Neural cell (in vitro differentiated cells): ENCODE data around the gene SHB. TPM values are rescaled to one million over a fixed set of nuclear protein-coding genes. Genes with fewer than 3 reads are reported as not detected.

Source experiments
- H2AFZ ChIP-seq: fragments of 200-600, 300-800 bp; sonication (generic), shearing (Covaris generic); 2 replicates; pipeline ENCODE4 v1.6.0; 2014; ENCODE audit warnings: low read depth, mild to moderate bottlenecking, antibody characterized with exemption, low read length, moderate library complexity
- H3F3A ChIP-seq: fragments of 200-600 bp; shearing (Covaris generic); 2 replicates; pipeline ENCODE4 v1.6.1; 2016; ENCODE audit warnings: mild to moderate bottlenecking, moderate library complexity, mixed read lengths, antibody characterized with exemption, low read length; ENCODE audit not compliant: insufficient read depth, poor library complexity, severe bottlenecking
- H3K27ac ChIP-seq: fragments of 200-600, 300-800 bp; sonication (generic), shearing (Covaris generic); 2 replicates; pipeline ENCODE4 v1.5.1; 2014; ENCODE audit warnings: mild to moderate bottlenecking, low read length, moderate library complexity
- H3K27me3 ChIP-seq: fragments of 300-800, 200-600 bp; sonication (generic), shearing (Covaris generic); 2 replicates; pipeline ENCODE4 v1.6.0; 2014; ENCODE audit warnings: mild to moderate bottlenecking, low read depth, low read length, moderate library complexity; ENCODE audit not compliant: insufficient read depth
- H3K36me3 ChIP-seq: fragments of 300-800, 200-600 bp; sonication (generic), shearing (Covaris generic); 2 replicates; pipeline ENCODE4 v1.5.1; 2014; ENCODE audit warnings: mild to moderate bottlenecking, antibody characterized with exemption, low read length, moderate library complexity; ENCODE audit not compliant: insufficient read depth
- H3K4me2 ChIP-seq: fragments of 300-800, 200-600 bp; sonication (generic), shearing (Covaris generic); 2 replicates; pipeline ENCODE4 v1.6.0; 2014; ENCODE audit warnings: mild to moderate bottlenecking, low read length
- H3K4me3 ChIP-seq: fragments of 300-800, 200-600 bp; sonication (generic), shearing (Covaris generic); 2 replicates; pipeline ENCODE4 v1.5.1; 2014; ENCODE audit warnings: mild to moderate bottlenecking, low read length, moderate library complexity
- H3K79me2 ChIP-seq: fragments of 200-600 bp; shearing (Covaris generic); replicated peaks from 2 replicates; pipeline ENCODE4 v1.6.0; 2014; ENCODE audit warnings: mild to moderate bottlenecking, low read length, moderate library complexity; ENCODE audit not compliant: insufficient read depth
- H3K9ac ChIP-seq: fragments of 300-800, 200-600 bp; sonication (generic), shearing (Covaris generic); 2 replicates; pipeline ENCODE4 v1.6.1; 2016; ENCODE audit warnings: mild to moderate bottlenecking, low read length, mixed read lengths
- H3K9me2 ChIP-seq: fragments of 200-600 bp; shearing (Covaris generic); 2 replicates; pipeline ENCODE4 v1.6.1; 2016; ENCODE audit warnings: mild to moderate bottlenecking, low read length, mixed read lengths; ENCODE audit not compliant: insufficient read depth
- H3K9me3 ChIP-seq: fragments of 200-600, 300-800 bp; sonication (generic), shearing (Covaris generic); 2 replicates; pipeline ENCODE4 v1.6.1; 2016; ENCODE audit warnings: mild to moderate bottlenecking, mixed run types, low read length, moderate library complexity, mixed read lengths
- H4K20me1 ChIP-seq: fragments of 200-600 bp; shearing (Covaris generic); 2 replicates; pipeline ENCODE4 v1.6.1; 2016; ENCODE audit warnings: mild to moderate bottlenecking, mixed run types; ENCODE audit not compliant: insufficient read depth
- CTCF ChIP-seq: fragments of 450-650 bp; IDR thresholded peaks from 2 replicates; pipeline ENCODE4 v1.5.1; 2014; ENCODE audit warnings: antibody characterized with exemption, mild to moderate bottlenecking, moderate library complexity; ENCODE audit not compliant: poor library complexity, severe bottlenecking
- EP300 ChIP-seq: fragments of 450-650 bp; conservative IDR thresholded peaks from 2 replicates; pipeline ENCODE4 v1.6.1; 2014; ENCODE audit warnings: antibody characterized with exemption, mild to moderate bottlenecking, moderate library complexity; ENCODE audit not compliant: poor library complexity, severe bottlenecking
- EZH2 ChIP-seq: fragments of 200-600, 300-800 bp; shearing (Covaris generic), sonication (generic); IDR thresholded peaks from 2 replicates; pipeline ENCODE4 v1.6.1; 2014; ENCODE audit warnings: antibody characterized with exemption, low read length, borderline replicate concordance, mild to moderate bottlenecking; ENCODE audit not compliant: insufficient read depth, poor library complexity, severe bottlenecking
- POLR2AphosphoS5 ChIP-seq: IDR thresholded peaks from 2 replicates; pipeline ENCODE4 v1.6.1; 2012
- RAD21 ChIP-seq: fragments of 450-650 bp; conservative IDR thresholded peaks from 2 replicates; pipeline ENCODE4 v1.6.1; 2014; ENCODE audit warnings: antibody characterized with exemption, mild to moderate bottlenecking, moderate library complexity
- REST ChIP-seq: IDR thresholded peaks from 2 replicates; pipeline ENCODE4 v1.6.1; 2012; ENCODE audit warnings: borderline replicate concordance
- SMC3 ChIP-seq: fragments of 450-650 bp; conservative IDR thresholded peaks from 2 replicates; pipeline ENCODE4 v1.6.1; 2014; ENCODE audit warnings: antibody characterized with exemption, mild to moderate bottlenecking, moderate library complexity; ENCODE audit not compliant: poor library complexity
- TAF1 ChIP-seq: IDR thresholded peaks from 2 replicates; pipeline ENCODE4 v1.6.1; 2012; ENCODE audit warnings: low read depth
- polyA plus RNA-seq: library from polyadenylated mRNA; depleted of rRNA; stranded (reverse); fragments of >200 nt; gene quantifications from 2 replicates; pipeline ENCODE4 v1.2.3, GENCODE V29; 2014

SHB gene
- polyA plus RNA-seq, 1 donor from 2014 or later = 17.5 TPM

DNA sequence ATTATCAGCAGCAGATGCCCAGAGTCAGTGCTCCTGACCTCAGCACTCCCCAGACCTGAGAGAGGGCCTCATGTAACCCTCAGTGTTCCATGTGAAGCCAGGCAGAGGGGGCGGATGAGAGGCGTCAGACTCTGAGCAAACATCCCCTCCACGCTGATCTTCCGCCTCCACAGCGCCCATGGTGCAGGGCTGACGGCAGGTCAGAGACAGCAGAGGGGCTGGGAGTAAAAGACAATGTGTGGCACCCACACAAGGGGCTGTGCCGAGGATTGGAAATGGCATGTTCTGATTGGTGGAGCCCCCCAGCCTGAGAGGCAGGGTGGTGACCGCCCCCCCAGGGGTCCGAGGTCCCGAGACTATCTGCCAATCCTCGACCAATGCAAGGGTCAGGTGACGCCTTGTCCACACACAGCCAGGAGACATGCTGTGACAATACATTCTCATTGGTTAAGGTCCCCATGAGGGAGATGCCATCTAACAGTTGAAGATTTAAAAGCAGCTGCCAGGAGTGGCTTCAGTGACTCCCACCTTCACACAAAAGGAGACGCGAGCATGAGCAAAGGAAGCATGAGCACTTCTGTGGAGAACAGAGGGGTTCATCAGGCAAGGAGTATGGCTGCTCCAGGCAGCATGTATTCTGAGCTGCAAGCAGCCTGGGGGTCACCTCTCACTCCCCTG lies 145.8 kb downstream of the SHB start:
- Histone ChIP-seq H3K4me3 (peak overlapping the region; percentile 42), H3K9me2 (no peaks in the 10 kb centered on the region), H3K79me2 (peaks cover 13% of the 10 kb centered on the region), H2AFZ (no peak overlapping the region), H3F3A (peaks cover 5% of the 10 kb centered on the region), H3K4me2 (no peak overlapping the region), H4K20me1 (no peaks in the 10 kb centered on the region), H3K9ac (peak overlapping the region; percentile 35), H3K9me3 (no peaks in the 10 kb centered on the region), H3K27ac (peak overlapping the region; percentile 67), H3K36me3 (no peaks in the 10 kb centered on the region), H3K27me3 (no peaks in the 10 kb centered on the region)
- no peak for TF ChIP-seq EP300
- no peak for TF ChIP-seq RAD21
- no peak for TF ChIP-seq POLR2AphosphoS5
- TF ChIP-seq REST = no peak
- no peak for TF ChIP-seq EZH2

GRCh38 chr9:37922363-37923117 lies 146.5 kb downstream of the SHB start:
- no peaks in the 10 kb centered on the region for H3K36me3 ChIP-seq
- no peak overlapping the region for H3K9ac ChIP-seq
- no peak overlapping the region for H3K4me2 ChIP-seq
- no peaks in the 10 kb centered on the region for H4K20me1 ChIP-seq
- H3K9me3 ChIP-seq = no peaks in the 10 kb centered on the region
- no peak overlapping the region for H2AFZ ChIP-seq
- H3K9me2 ChIP-seq = no peaks in the 10 kb centered on the region
- H3K27ac ChIP-seq = peak overlapping the region; percentile 67
- TF ChIP-seq RAD21 = no peak
- TF ChIP-seq POLR2AphosphoS5 = no peak
- no peak for TF ChIP-seq CTCF
- no peak for TF ChIP-seq EP300
- no peak for TF ChIP-seq REST
- no peak for TF ChIP-seq TAF1
- no peak for TF ChIP-seq EZH2
- no peak for TF ChIP-seq SMC3
- no peak overlapping the region for H3K4me3 ChIP-seq
- H3K27me3 ChIP-seq = no peaks in the 10 kb centered on the region
- H3K79me2 ChIP-seq = peaks cover 13% of the 10 kb centered on the region
- peaks cover 5% of the 10 kb centered on the region for H3F3A ChIP-seq
